HepG2 (cell line): ENCODE results near the gene MS4A2. TPM values are rescaled to one million over a fixed set of nuclear protein-coding genes. Genes with fewer than 3 reads are reported as not detected.

Experiments
- ATAC-seq: fragments of 200-7000 bp; cut with Tn5 transposase; 3 replicates; pipeline ENCODE4 v1.9.1; 2020; ENCODE audit warnings: mild to moderate bottlenecking, moderate library complexity
- BruUV-seq: library from RNA; stranded (reverse); fragments of 400-500 nt; replicated peaks from 2 replicates; lab custom pipeline; 2021; lab: Mats Ljungman, UMichigan
- CTCF ChIA-PET: fragments of 300-600 bp; formaldehyde crosslinking; extraction: SDS; loops from one replicate; lab custom pipeline; 2021; ENCODE audit warnings: low total read pairs, inconsistent platforms, low intra/inter-chr PET ratio; lab: Yijun Ruan, JAX
- POLR2A ChIA-PET: fragments of 350-600 bp; sonication (Branson Sonifier 250); formaldehyde crosslinking; loops from one replicate; lab custom pipeline; 2020; ENCODE audit warnings: antibody characterized with exemption, inconsistent platforms; lab: Yijun Ruan, JAX
- DNase-seq: peaks from one replicate; pipeline ENCODE4 v3.0.0-alpha.2; 2015; ENCODE audit warnings: low spot score
- FAIRE-seq: peaks from 3 replicates; lab custom pipeline; 2011; peaks lifted over from hg19 to GRCh38; lab: Jason Lieb, UNC
- H2AFZ ChIP-seq: one replicate; pipeline ENCODE4 v1.6.1; 2011; ENCODE audit warnings: low read length, inconsistent platforms
- H3K27ac ChIP-seq: fragments of 300-600 bp; 3 replicates; pipeline ENCODE4 v1.8.0; 2011; ENCODE audit warnings: mixed run types, mild to moderate bottlenecking, mixed read lengths, low read length, inconsistent platforms; ENCODE audit not compliant: insufficient read depth; ENCODE audit errors: extremely low read length
- H3K27me3 ChIP-seq, 2 experiments: fragments of 200-600 bp in 1 of 2; 2 replicates in 1 of 2; 3 replicates in 1 of 2; pipeline versions ENCODE4 v1.6.0 to v1.8.0; 2011; ENCODE audit warnings: low read length in 2 of 2, mild to moderate bottlenecking in 2 of 2, moderate library complexity in 2 of 2, inconsistent platforms in 1 of 2; ENCODE audit not compliant: insufficient read depth in 2 of 2, control insufficient read depth in 1 of 2
- H3K36me3 ChIP-seq, 2 experiments: fragments of 200-600 bp in 1 of 2; replicated peaks in 1 of 2; 2 replicates in 1 of 2; 3 replicates in 1 of 2; pipeline versions ENCODE4 v1.5.1 to v1.8.0; 2011; ENCODE audit warnings: low read length in 2 of 2, inconsistent platforms in 1 of 2; ENCODE audit not compliant: insufficient read depth in 2 of 2, control insufficient read depth in 1 of 2
- H3K4me1 ChIP-seq: 2 replicates; pipeline ENCODE4 v1.5.1; 2012; ENCODE audit warnings: low read length, inconsistent platforms; ENCODE audit not compliant: insufficient read depth
- H3K4me2 ChIP-seq: 2 replicates; pipeline ENCODE4 v1.6.0; 2011; ENCODE audit warnings: low read depth, low read length, inconsistent platforms
- H3K4me3 ChIP-seq, 3 experiments: fragments of 200-600 bp in 1 of 3; sonication (generic), shearing (Covaris generic) in 1 of 3; replicated peaks in 1 of 3; 2 replicates each; pipeline ENCODE4 v1.5.1; 2011 to 2016; ENCODE audit warnings: low read length in 3 of 3, inconsistent platforms in 2 of 3, low read depth in 2 of 3, mild to moderate bottlenecking in 2 of 3, control low read depth in 1 of 3, mixed read lengths in 1 of 3; ENCODE audit not compliant: insufficient read depth in 1 of 3
- H3K79me2 ChIP-seq: one replicate; pipeline ENCODE4 v1.6.1; 2011; ENCODE audit warnings: low read length, inconsistent platforms; ENCODE audit not compliant: insufficient read depth
- H3K9ac ChIP-seq: 2 replicates; pipeline ENCODE4 v1.6.0; 2011; ENCODE audit warnings: mild to moderate bottlenecking, low read depth, low read length, inconsistent platforms; ENCODE audit not compliant: insufficient read depth
- H3K9me3 ChIP-seq: 2 replicates; pipeline ENCODE4 v1.5.1; 2012; ENCODE audit warnings: mild to moderate bottlenecking, low read length
- H4K20me1 ChIP-seq: 2 replicates; pipeline ENCODE4 v1.6.0; 2011; ENCODE audit warnings: inconsistent platforms, mild to moderate bottlenecking, low read length, moderate library complexity; ENCODE audit not compliant: insufficient read depth
- FOSL2 ChIP-seq: sonication (generic); formaldehyde crosslinking; IDR thresholded peaks from 2 replicates; pipeline ENCODE4 v1.4.0; 2020; ENCODE audit warnings: missing genetic modification reagents
- GPN1 ChIP-seq: sonication (generic); formaldehyde crosslinking; IDR thresholded peaks from 2 replicates; pipeline ENCODE4 v1.5.1; 2020; ENCODE audit warnings: missing genetic modification reagents, borderline replicate concordance
- HDAC1 ChIP-seq: sonication (generic); formaldehyde crosslinking; IDR thresholded peaks from 2 replicates; pipeline ENCODE4 v1.5.1; 2020; ENCODE audit warnings: mild to moderate bottlenecking, missing genetic modification reagents
- HNRNPUL1 ChIP-seq: fragments of 200-400 bp; formaldehyde crosslinking; IDR thresholded peaks from 2 replicates; pipeline ENCODE4 v1.6.1; 2017; ENCODE audit warnings: low read depth, mild to moderate bottlenecking, low read length, moderate library complexity
- MEIS2 ChIP-seq: sonication (generic); formaldehyde crosslinking; IDR thresholded peaks from 2 replicates; pipeline ENCODE4 v1.9.0; 2021; ENCODE audit warnings: mild to moderate bottlenecking, missing genetic modification reagents
- RARG ChIP-seq: sonication (generic); formaldehyde crosslinking; IDR thresholded peaks from 2 replicates; pipeline ENCODE4 v1.4.0; 2020; ENCODE audit warnings: low read depth, mild to moderate bottlenecking, missing genetic modification reagents
- SRSF1 ChIP-seq: fragments of 200-400 bp; formaldehyde crosslinking; optimal IDR thresholded peaks from 2 replicates; pipeline ENCODE3; 2017; ENCODE audit warnings: mild to moderate bottlenecking, low read depth, low read length, moderate library complexity
- SRY ChIP-seq: sonication (generic); formaldehyde crosslinking; IDR thresholded peaks from 2 replicates; pipeline ENCODE4 v1.8.0; 2022; ENCODE audit warnings: mild to moderate bottlenecking, missing genetic modification reagents
- ZNF3 ChIP-seq: IDR thresholded peaks from 2 replicates; pipeline ENCODE4 v1.7.0; 2017; ENCODE audit warnings: inconsistent platforms
- WGBS: methylation state at CpG from one replicate; pipeline ENCODE4 v1.1.6; 2017; ENCODE audit warnings: low lambda C conversion rate; 5-methylcytosine and 5-hydroxymethylcytosine counted together
- in situ Hi-C: cut with HindIII; loops from 2 replicates; pipeline ENCODE4 v1.10.0; 2017; ENCODE audit warnings: low pct_unique_long_range_greater_than_20kb; ENCODE audit not compliant: extremely low pct_ligation_motif_present
- intact Hi-C: fragments of 100-400 bp; cut with micrococcal nuclease; formaldehyde crosslinking; loops from one replicate; pipeline ENCODE4 v1.10.0; 2022; ENCODE audit not compliant: unreplicated experiment
- polyA plus RNA-seq, 8 experiments: library from polyadenylated mRNA; depleted of rRNA in 3 of 8; stranded (reverse) in 7 of 8; unstranded in 1 of 8; fragments of >200 nt; fragmentation: Illumina TruSeq in 4 of 8; extraction: Trizol in 4 of 8; gene quantifications; 2 replicates each; pipeline versions ENCODE4 v1.2.1 to v1.2.3, GENCODE V29; 2011 to 2016; ENCODE audit warnings: low read depth in 4 of 8, missing spikeins in 1 of 8, mixed read lengths in 1 of 8; ENCODE audit not compliant: insufficient read depth in 1 of 8
- total RNA-seq, 5 experiments: library from RNA; depleted of rRNA; stranded (reverse); fragments of >200 nt; fragmentation: Illumina TruSeq; extraction: Trizol; gene quantifications; 2 replicates each; pipeline ENCODE4 v1.2.3, GENCODE V29; 2016; ENCODE audit warnings: low read depth in 1 of 5
- TF ChIP-seq, protein P1 (sequence below): IDR thresholded peaks from 2 replicates; pipeline ENCODE4 v1.6.1; 2012; ENCODE audit warnings: low read depth, low read length, improper control_type of control experiment

MS4A2 gene
- total and polyA plus RNA-seq, 2 of the 13 experiments (the other 11 are each of a cell fraction or from before 2014, with no cell fraction given): not detected

- intact Hi-C loops: no loop called here
- POLR2A ChIA-PET: no interaction called here
Observed at GRCh38 chr11:60121264-60121663, 32.8 kb downstream of the MS4A2 start.

DNA sequence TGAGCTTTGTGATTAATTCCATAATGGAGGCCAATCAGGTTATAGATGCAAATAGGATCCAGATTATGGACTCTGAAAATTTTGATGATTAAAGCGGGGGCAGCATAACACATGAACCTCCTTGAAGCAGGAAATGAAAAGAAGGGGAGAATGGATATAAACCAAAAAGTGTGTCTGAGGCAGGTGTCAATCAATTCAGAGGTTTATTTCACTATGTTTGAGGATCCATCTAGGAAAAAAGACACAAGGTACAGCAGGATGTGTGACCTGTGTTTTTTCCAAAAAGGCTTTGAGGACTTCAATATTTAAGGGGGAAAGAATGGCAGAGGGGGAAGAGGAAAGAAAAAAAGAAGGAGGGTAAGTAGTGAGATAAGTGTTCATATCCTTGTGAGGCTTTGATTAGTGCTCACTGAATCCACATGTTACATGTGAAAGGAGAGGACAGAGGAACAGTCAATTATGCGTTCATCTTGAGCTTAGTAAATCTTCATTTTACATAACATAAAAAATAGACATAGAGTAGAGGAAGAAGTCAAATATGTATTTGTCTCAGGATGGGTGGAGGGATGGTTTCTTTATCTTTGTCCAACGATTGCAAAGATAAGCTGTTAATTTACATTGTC lies 34.1 kb downstream of the MS4A2 start:
- intact Hi-C loops: no loop called here
- H3K4me3 ChIP-seq: no peak overlapping the region
- ChIA-PET POLR2A (no interaction called here), CTCF (no interaction called here)
- no peak overlapping the region for H3K27ac ChIP-seq
- no peak overlapping the region for H3K9ac ChIP-seq
- TF ChIP-seq HDAC1 (no peak), HNRNPUL1 (no peak), RARG (no peak), SRSF1 (no peak)
- in situ Hi-C loops: no loop called here
- no peaks in the 10 kb centered on the region for H3K9me3 ChIP-seq
- no peak for ATAC-seq
- FAIRE-seq: no peak
- BruUV-seq: no TSS peak
- no peaks in the 10 kb centered on the region for H3K79me2 ChIP-seq
- WGBS: 58% methylated on average over 3 of the region's 3 CpGs
- H2AFZ ChIP-seq: no peak overlapping the region
- H3K4me1 ChIP-seq: peaks cover 20% of the 10 kb centered on the region
- H3K27me3 ChIP-seq: no peaks in the 10 kb centered on the region
- no peak overlapping the region for H3K4me2 ChIP-seq
- no peaks in the 10 kb centered on the region for H3K36me3 ChIP-seq
- DNase-seq: no peak
- no peaks in the 10 kb centered on the region for H4K20me1 ChIP-seq

More at GRCh38 chr11:60121264-60121663, 32.8 kb downstream of the MS4A2 start:
- in situ Hi-C loops: no loop called here
- no peaks in the 10 kb centered on the region for H4K20me1 ChIP-seq
- ATAC-seq: no peak
- FAIRE-seq: no peak
- H3K27ac ChIP-seq: no peak overlapping the region
- no peaks in the 10 kb centered on the region for H3K36me3 ChIP-seq
- WGBS: 56% methylated on average over 2 of the region's 2 CpGs
- H3K27me3 ChIP-seq: no peaks in the 10 kb centered on the region
- CTCF ChIA-PET: no interaction called here
- H3K4me1 ChIP-seq: peaks cover 14% of the 10 kb centered on the region
- no peak overlapping the region for H3K9ac ChIP-seq
- H3K9me3 ChIP-seq: no peaks in the 10 kb centered on the region
- no TSS peak for BruUV-seq
- no peak overlapping the region for H3K4me3 ChIP-seq
- H3K79me2 ChIP-seq: no peaks in the 10 kb centered on the region
- TF ChIP-seq MEIS2 (CRISPR knock-in tag) (no peak), SRY (no peak), FOSL2 (CRISPR knock-in tag) (no peak), GPN1 (CRISPR knock-in tag) (no peak), ZNF3 (CRISPR knock-in tag) (no peak)
- TF ChIP-seq, protein P1, sequence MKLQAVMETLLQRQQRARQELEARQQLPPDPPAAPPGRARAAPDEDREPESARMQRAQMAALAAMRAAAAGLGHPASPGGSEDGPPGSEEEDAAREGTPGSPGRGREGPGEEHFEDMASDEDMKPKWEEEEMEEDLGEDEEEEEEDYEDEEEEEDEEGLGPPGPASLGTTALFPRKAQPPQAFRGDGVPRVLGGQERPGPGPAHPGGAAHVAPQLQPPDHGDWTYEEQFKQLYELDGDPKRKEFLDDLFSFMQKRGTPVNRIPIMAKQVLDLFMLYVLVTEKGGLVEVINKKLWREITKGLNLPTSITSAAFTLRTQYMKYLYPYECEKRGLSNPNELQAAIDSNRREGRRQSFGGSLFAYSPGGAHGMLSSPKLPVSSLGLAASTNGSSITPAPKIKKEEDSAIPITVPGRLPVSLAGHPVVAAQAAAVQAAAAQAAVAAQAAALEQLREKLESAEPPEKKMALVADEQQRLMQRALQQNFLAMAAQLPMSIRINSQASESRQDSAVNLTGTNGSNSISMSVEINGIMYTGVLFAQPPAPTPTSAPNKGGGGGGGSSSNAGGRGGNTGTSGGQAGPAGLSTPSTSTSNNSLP: no peak
- H2AFZ ChIP-seq: no peak overlapping the region
- no peak overlapping the region for H3K4me2 ChIP-seq
- no peak for DNase-seq
